GM13977 (cell line): ENCODE data around the gene RPAP3.

Experiments used
- DNase-seq: peaks from one replicate; pipeline ENCODE4 v3.0.0; 2012; ENCODE audit warnings: low spot score
- CTCF ChIP-seq: IDR thresholded peaks from 2 replicates; pipeline ENCODE4 v1.5.1; 2012; ENCODE audit warnings: mild to moderate bottlenecking, control low read depth; ENCODE audit not compliant: insufficient read depth; ENCODE audit errors: extremely low read depth, missing control alignments
- in situ Hi-C: fragments of 300-500 bp; cut with MboI; formaldehyde crosslinking; loops from one replicate; pipeline ENCODE4 v1.12.0; 2022; ENCODE audit warnings: low sequenced_read_pairs, low pct_unique_long_range_greater_than_20kb, mixed read lengths, inconsistent platforms; ENCODE audit not compliant: unreplicated experiment

Gene RPAP3

GRCh38 chr12:47617476-47617875 is 88.4 kb downstream of the RPAP3 start:
- in situ Hi-C loops = no loop called here
- DNase-seq = no peak
- no peak for TF ChIP-seq CTCF

- in situ Hi-C loops = no loop called here
- DNase-seq = no peak
- no peak for TF ChIP-seq CTCF
Observed at GRCh38 chr12:47616440-47616839, 89.4 kb downstream of the RPAP3 start.

GRCh38 chr12:47615711-47616110 is 90.1 kb downstream of the RPAP3 start:
- DNase-seq = no peak
- TF ChIP-seq CTCF = no peak
- in situ Hi-C loops = no loop called here

- in situ Hi-C loops = no loop called here
- no peak for DNase-seq
Observed at GRCh38 chr12:47614521-47614920, 91.3 kb downstream of the RPAP3 start.

GRCh38 chr12:47612953-47613352 is 92.9 kb downstream of the RPAP3 start:
- TF ChIP-seq CTCF = no peak
- no peak for DNase-seq
- in situ Hi-C loops = no loop called here

More at GRCh38 chr12:47614521-47614920, 91.3 kb downstream of the RPAP3 start:
- no peak for TF ChIP-seq CTCF

- DNase-seq = no peak
- in situ Hi-C loops = no loop called here
- no peak for TF ChIP-seq CTCF
Observed at GRCh38 chr12:47611906-47612305, 93.9 kb downstream of the RPAP3 start.
